Vagina (tissue), 2 donors: ENCODE data around the gene OR2T3.
"Not testable (repeated sequence)": the region's sequence is repeated elsewhere in the genome, so short reads cannot be mapped to it uniquely, and the experiment has no call there.

Experiments
- POLR2A ChIP-seq, 2 donors: fragments of 450-650 bp; IDR thresholded peaks; one replicate each; pipeline ENCODE4 v1.6.1; 2017; ENCODE audit warnings: antibody characterized with exemption in 2 of 2, mild to moderate bottlenecking in 2 of 2, moderate library complexity in 2 of 2
- POLR2AphosphoS5 ChIP-seq, 2 donors: sonication (generic); formaldehyde crosslinking; IDR thresholded peaks; one replicate each; pipeline ENCODE4 v1.9.0; 2017; ENCODE audit warnings: antibody characterized with exemption in 2 of 2, mild to moderate bottlenecking in 2 of 2, low read depth in 1 of 2; ENCODE audit not compliant: insufficient read depth in 1 of 2
- TF ChIP-seq, protein P1 (sequence below), 3 experiments: fragments of 450-650 bp in 2 of 3; fragments of 200-600 bp in 1 of 3; sonication (generic) in 1 of 3; IDR thresholded peaks; one replicate each; pipeline ENCODE4 v1.5.1; 2017 to 2019; ENCODE audit warnings: antibody characterized with exemption in 3 of 3, mild to moderate bottlenecking in 2 of 3, moderate library complexity in 2 of 3

GRCh38 chr1:248433811-248434415 is 39.2 kb upstream of the OR2T3 start:
- not testable (repeated sequence) for TF ChIP-seq POLR2A (IDR thresholded peaks at IDR 0.05); POLR2AphosphoS5 (IDR thresholded peaks at IDR 0.05; ENCODE audit: insufficient read depth in 1 of 2, low read depth in 1 of 2)
- TF ChIP-seq, protein P1, sequence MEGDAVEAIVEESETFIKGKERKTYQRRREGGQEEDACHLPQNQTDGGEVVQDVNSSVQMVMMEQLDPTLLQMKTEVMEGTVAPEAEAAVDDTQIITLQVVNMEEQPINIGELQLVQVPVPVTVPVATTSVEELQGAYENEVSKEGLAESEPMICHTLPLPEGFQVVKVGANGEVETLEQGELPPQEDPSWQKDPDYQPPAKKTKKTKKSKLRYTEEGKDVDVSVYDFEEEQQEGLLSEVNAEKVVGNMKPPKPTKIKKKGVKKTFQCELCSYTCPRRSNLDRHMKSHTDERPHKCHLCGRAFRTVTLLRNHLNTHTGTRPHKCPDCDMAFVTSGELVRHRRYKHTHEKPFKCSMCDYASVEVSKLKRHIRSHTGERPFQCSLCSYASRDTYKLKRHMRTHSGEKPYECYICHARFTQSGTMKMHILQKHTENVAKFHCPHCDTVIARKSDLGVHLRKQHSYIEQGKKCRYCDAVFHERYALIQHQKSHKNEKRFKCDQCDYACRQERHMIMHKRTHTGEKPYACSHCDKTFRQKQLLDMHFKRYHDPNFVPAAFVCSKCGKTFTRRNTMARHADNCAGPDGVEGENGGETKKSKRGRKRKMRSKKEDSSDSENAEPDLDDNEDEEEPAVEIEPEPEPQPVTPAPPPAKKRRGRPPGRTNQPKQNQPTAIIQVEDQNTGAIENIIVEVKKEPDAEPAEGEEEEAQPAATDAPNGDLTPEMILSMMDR (IDR thresholded peaks at IDR 0.05): not testable (repeated sequence)
